ENCODE data around the gene CCDC88A. TPM values are rescaled to one million over a fixed set of nuclear protein-coding genes. Genes with fewer than 3 reads are reported as not detected.

Gene CCDC88A
- total RNA-seq, 1 experiment from 2014 or later: 12.3 TPM

DNA sequence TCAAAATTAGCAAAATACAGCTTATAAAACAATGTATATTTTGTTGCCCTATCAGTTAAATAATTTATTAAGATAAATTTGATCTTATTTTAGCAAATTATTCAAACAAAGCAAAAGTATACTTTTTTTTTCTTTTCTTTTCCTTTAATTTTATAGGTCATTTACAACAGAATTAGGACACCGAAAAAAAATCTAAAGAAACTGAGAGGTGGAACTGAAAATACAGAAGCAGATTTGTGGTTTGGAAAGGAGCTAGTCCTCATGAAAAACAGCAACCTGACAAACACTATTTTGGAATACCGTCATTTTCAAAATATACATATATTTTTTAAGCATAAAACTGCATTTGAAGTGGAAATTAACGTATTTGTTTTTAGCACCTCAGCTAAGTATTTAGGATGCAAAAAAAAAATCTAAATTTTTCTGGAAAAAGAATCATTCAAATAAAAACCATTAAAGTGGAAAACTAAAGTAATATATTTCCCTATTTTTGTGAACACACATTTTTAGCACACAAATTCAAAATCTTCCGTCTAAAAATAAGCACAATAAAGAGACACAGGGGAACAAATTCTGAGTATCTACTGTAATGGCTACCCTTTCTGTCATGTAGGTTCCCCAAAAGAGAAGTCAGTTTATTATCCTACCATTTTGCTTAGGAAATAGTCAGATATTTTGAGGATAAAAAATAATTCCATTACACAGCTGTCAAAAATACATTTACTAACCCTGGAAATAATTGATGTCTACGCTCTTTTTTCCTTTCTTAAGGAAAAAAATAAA is 2.7 kb downstream of the CCDC88A start:
- TF ChIP-seq EZH2 (IDR thresholded peaks at IDR 0.05; ENCODE audit: low read depth): no peak
- TF ChIP-seq, protein P1, sequence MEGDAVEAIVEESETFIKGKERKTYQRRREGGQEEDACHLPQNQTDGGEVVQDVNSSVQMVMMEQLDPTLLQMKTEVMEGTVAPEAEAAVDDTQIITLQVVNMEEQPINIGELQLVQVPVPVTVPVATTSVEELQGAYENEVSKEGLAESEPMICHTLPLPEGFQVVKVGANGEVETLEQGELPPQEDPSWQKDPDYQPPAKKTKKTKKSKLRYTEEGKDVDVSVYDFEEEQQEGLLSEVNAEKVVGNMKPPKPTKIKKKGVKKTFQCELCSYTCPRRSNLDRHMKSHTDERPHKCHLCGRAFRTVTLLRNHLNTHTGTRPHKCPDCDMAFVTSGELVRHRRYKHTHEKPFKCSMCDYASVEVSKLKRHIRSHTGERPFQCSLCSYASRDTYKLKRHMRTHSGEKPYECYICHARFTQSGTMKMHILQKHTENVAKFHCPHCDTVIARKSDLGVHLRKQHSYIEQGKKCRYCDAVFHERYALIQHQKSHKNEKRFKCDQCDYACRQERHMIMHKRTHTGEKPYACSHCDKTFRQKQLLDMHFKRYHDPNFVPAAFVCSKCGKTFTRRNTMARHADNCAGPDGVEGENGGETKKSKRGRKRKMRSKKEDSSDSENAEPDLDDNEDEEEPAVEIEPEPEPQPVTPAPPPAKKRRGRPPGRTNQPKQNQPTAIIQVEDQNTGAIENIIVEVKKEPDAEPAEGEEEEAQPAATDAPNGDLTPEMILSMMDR (conservative IDR thresholded peaks at IDR 0.05): no peak
- Histone ChIP-seq H3K9me2 (ENCODE audit: insufficient read depth) (no peaks in the 10 kb centered on the region), H3K4me2 (no peak overlapping the region), H4K20me1 (ENCODE audit: insufficient read depth) (no peaks in the 10 kb centered on the region), H3F3A (ENCODE audit: insufficient read depth, low read depth) (peaks cover 10% of the 10 kb centered on the region), H3K4me3 (no peak overlapping the region), H3K4me1 (replicated peaks; ENCODE audit: insufficient read depth) (peaks cover 11% of the 10 kb centered on the region), H3K79me2 (ENCODE audit: low read depth) (no peaks in the 10 kb centered on the region), H3K36me3 (ENCODE audit: low read depth) (no peaks in the 10 kb centered on the region), H2AFZ (no peak overlapping the region; the same call in 1 of the 2 replicates), H3K9me3 (ENCODE audit: insufficient read depth, low read depth) (no peaks in the 10 kb centered on the region), H3K27me3 (ENCODE audit: insufficient read depth, low read depth) (no peaks in the 10 kb centered on the region), H3K27ac (no peak overlapping the region)
- ChIA-PET CTCF (no interaction called here), POLR2A (ENCODE audit: unreplicated experiment) (no interaction called here)
- BruUV-seq (replicated peaks): no TSS peak
- intact Hi-C loops (cut with micrococcal nuclease; ENCODE audit: unreplicated experiment): loop anchor here (5.0 kb wide), 1 partner anchor 200 kb away; the partner anchor contains the start of gene PPP4R3B
- no peak for DNase-seq

DNA sequence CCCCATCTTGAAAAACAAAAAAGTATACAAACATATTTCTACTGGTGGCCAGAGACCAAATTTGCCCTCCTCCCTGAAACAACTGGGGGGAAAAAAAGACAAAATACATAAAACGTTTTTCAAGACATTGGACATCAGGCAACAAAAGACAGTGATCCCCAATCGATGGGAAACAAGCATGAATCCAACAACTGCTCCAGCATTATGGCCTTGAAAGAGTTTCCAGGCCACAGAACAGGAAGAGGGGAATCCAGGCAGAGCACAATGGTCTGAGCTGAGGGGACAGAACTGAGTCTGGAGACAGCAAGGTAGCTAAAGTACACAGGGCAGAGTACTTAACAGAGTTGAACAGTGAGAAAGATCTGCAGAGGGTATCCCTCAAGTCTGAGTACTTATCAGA is 4.4 kb downstream of the CCDC88A start:
- ChIA-PET POLR2A (ENCODE audit: unreplicated experiment) (no interaction called here), CTCF (no interaction called here)
- no peaks in the 10 kb centered on the region for H4K20me1 ChIP-seq (ENCODE audit: insufficient read depth)
- no peak overlapping the region for H3K27ac ChIP-seq
- H3K27me3 ChIP-seq (ENCODE audit: insufficient read depth, low read depth): no peaks in the 10 kb centered on the region
- H3K9me3 ChIP-seq (ENCODE audit: insufficient read depth, low read depth): no peaks in the 10 kb centered on the region
- 0 out of 2 replicates have a peak, but pooled peaks cover under 1% of the 10 kb centered on the region for H3K4me1 ChIP-seq (replicated peaks; ENCODE audit: insufficient read depth)
- no peaks in the 10 kb centered on the region for H3K36me3 ChIP-seq (ENCODE audit: low read depth)
- no peak for DNase-seq
- no peak overlapping the region for H2AFZ ChIP-seq
- H3K79me2 ChIP-seq (ENCODE audit: low read depth): no peaks in the 10 kb centered on the region
- no TSS peak for BruUV-seq (replicated peaks)
- no peaks in the 10 kb centered on the region for H3K9me2 ChIP-seq (ENCODE audit: insufficient read depth)
- no peak for TF ChIP-seq EZH2 (IDR thresholded peaks at IDR 0.05; ENCODE audit: low read depth)
- TF ChIP-seq, protein P1 (conservative IDR thresholded peaks at IDR 0.05): no peak
- no peak overlapping the region for H3K4me3 ChIP-seq
- intact Hi-C loops (cut with micrococcal nuclease; ENCODE audit: unreplicated experiment): loop anchor here (5.0 kb wide), 1 partner anchor 202 kb away; the partner anchor contains the start of gene PPP4R3B
- H3F3A ChIP-seq (ENCODE audit: insufficient read depth, low read depth): peaks cover 10% of the 10 kb centered on the region
- no peak overlapping the region for H3K4me2 ChIP-seq

- Histone ChIP-seq H3K79me2 (ENCODE audit: low read depth) (no peaks in the 10 kb centered on the region), H3K27ac (no peak overlapping the region), H3K36me3 (ENCODE audit: low read depth) (no peaks in the 10 kb centered on the region), H3F3A (ENCODE audit: insufficient read depth, low read depth) (no peaks in the 10 kb centered on the region), H3K27me3 (ENCODE audit: insufficient read depth, low read depth) (no peaks in the 10 kb centered on the region), H3K4me2 (no peak overlapping the region), H3K4me1 (replicated peaks; ENCODE audit: insufficient read depth) (no peaks in the 10 kb centered on the region), H3K9me3 (ENCODE audit: insufficient read depth, low read depth) (no peaks in the 10 kb centered on the region), H3K4me3 (no peak overlapping the region), H3K9me2 (ENCODE audit: insufficient read depth) (no peaks in the 10 kb centered on the region; the same call in 1 of the 2 replicates), H4K20me1 (ENCODE audit: insufficient read depth) (no peaks in the 10 kb centered on the region), H2AFZ (no peak overlapping the region)
- ChIA-PET POLR2A (ENCODE audit: unreplicated experiment) (no interaction called here), CTCF (no interaction called here)
- intact Hi-C loops (cut with micrococcal nuclease; ENCODE audit: unreplicated experiment): no loop called here
- TF ChIP-seq, protein P1 (conservative IDR thresholded peaks at IDR 0.05): no peak
- DNase-seq: no peak
- no TSS peak for BruUV-seq (replicated peaks)
These were observed 10.5 kb downstream of the CCDC88A start for GRCh38 chr2:55408918-55409868.
